K562 (cell line): ENCODE measurements around the gene CDC42EP3. TPM values are rescaled to one million over a fixed set of nuclear protein-coding genes. Genes with fewer than 3 reads are reported as not detected.
A peak's percentile ranks its signal among the peaks of the same experiment; 100 is the strongest.

ENCODE experiments used
- ATAC-seq: fragments of 200-7000 bp; cut with Tn5 transposase; 3 replicates; pipeline ENCODE4 v1.9.1; 2020; ENCODE audit warnings: moderate library complexity
- BruUV-seq: library from RNA; stranded (reverse); fragments of 400-500 nt; replicated peaks from 2 replicates; lab custom pipeline; 2021; lab: Mats Ljungman, UMichigan
- CTCF ChIA-PET: fragments of 300-600 bp; formaldehyde crosslinking; extraction: SDS; loops from one replicate; lab custom pipeline; 2021; ENCODE audit warnings: low intra/inter-chr PET ratio; lab: Yijun Ruan, JAX
- POLR2A ChIA-PET: fragments of 300-600, 350-650 bp; sonication (Branson Sonifier 250); formaldehyde crosslinking; extraction: SDS; loops from one replicate; lab custom pipeline; 2021; ENCODE audit warnings: antibody characterized with exemption, inconsistent platforms; lab: Yijun Ruan, JAX
- DNase-seq, 4 experiments: peaks; one replicate each; pipeline versions ENCODE4 v3.0.0 to v3.0.0-alpha.2; 2011 to 2018; ENCODE audit warnings: low spot score in 3 of 4, mixed read lengths in 3 of 4; ENCODE audit errors: extremely low read depth in 1 of 4
- FAIRE-seq: peaks from 2 replicates; lab custom pipeline; 2011; peaks lifted over from hg19 to GRCh38; lab: Jason Lieb, UNC
- H2AFZ ChIP-seq: 2 replicates; pipeline ENCODE4 v1.6.0; 2011; ENCODE audit warnings: low read depth, low read length, control low read depth, inconsistent platforms
- H3K27ac ChIP-seq: fragments of 200-600 bp; 3 replicates; pipeline ENCODE4 v1.8.0; 2011; ENCODE audit warnings: low read depth, mild to moderate bottlenecking, control low read depth, inconsistent platforms, low read length, moderate library complexity, mixed read lengths; ENCODE audit errors: extremely low read depth
- H3K27me3 ChIP-seq, 2 experiments: fragments of 300-600 bp in 1 of 2; 2 replicates in 1 of 2; 3 replicates in 1 of 2; pipeline versions ENCODE4 v1.6.0 to v1.8.0; 2011; ENCODE audit warnings: inconsistent platforms in 2 of 2, low read length in 2 of 2, mild to moderate bottlenecking in 1 of 2, mixed read lengths in 1 of 2, moderate library complexity in 1 of 2; ENCODE audit not compliant: control insufficient read depth in 2 of 2, insufficient read depth in 2 of 2
- H3K36me3 ChIP-seq: fragments of 300-600 bp; 3 replicates; pipeline ENCODE4 v1.8.0; 2011; ENCODE audit warnings: mild to moderate bottlenecking, low read length, inconsistent platforms; ENCODE audit not compliant: control insufficient read depth, insufficient read depth
- H3K4me1 ChIP-seq, 2 experiments: fragments of 200-600 bp in 1 of 2; replicated peaks in 1 of 2; 2 replicates in 1 of 2; 3 replicates in 1 of 2; pipeline versions ENCODE4 v1.5.1 to v1.8.0; 2011; ENCODE audit warnings: inconsistent platforms in 2 of 2, low read length in 2 of 2, mild to moderate bottlenecking in 1 of 2, mixed read lengths in 1 of 2, moderate library complexity in 1 of 2; ENCODE audit not compliant: control insufficient read depth in 2 of 2, insufficient read depth in 2 of 2
- H3K4me2 ChIP-seq: 2 replicates; pipeline ENCODE4 v1.6.1; 2011; ENCODE audit warnings: low read length, control low read depth, inconsistent platforms, mixed read lengths; ENCODE audit not compliant: insufficient read depth
- H3K4me3 ChIP-seq: fragments of 200-600 bp; sonication (generic), shearing (Covaris generic); 2 replicates; pipeline ENCODE4 v1.5.1; 2016; ENCODE audit warnings: control low read depth, inconsistent platforms
- H3K79me2 ChIP-seq: fragments of 200-600 bp; 3 replicates; pipeline ENCODE4 v1.8.0; 2011; ENCODE audit warnings: low read length, inconsistent platforms; ENCODE audit not compliant: control insufficient read depth, insufficient read depth
- H3K9ac ChIP-seq, 2 experiments: 2 replicates each; pipeline versions ENCODE4 v1.6.0 to v1.6.1; 2011; ENCODE audit warnings: low read depth in 2 of 2, low read length in 2 of 2, control low read depth in 1 of 2, inconsistent platforms in 1 of 2, mild to moderate bottlenecking in 1 of 2, mixed read lengths in 1 of 2; ENCODE audit not compliant: insufficient read depth in 1 of 2
- H3K9me1 ChIP-seq: one replicate; pipeline ENCODE4 v1.6.0; 2011; ENCODE audit warnings: inconsistent platforms, mild to moderate bottlenecking, low read length, moderate library complexity; ENCODE audit not compliant: control insufficient read depth, insufficient read depth
- H3K9me3 ChIP-seq: replicated peaks from 2 replicates; pipeline ENCODE4 v1.5.1; 2011; ENCODE audit warnings: low read depth, low read length, inconsistent platforms; ENCODE audit not compliant: control insufficient read depth, insufficient read depth
- H4K20me1 ChIP-seq: replicated peaks from 2 replicates; pipeline ENCODE4 v1.6.1; 2011; ENCODE audit warnings: low read length, inconsistent platforms, mixed read lengths; ENCODE audit not compliant: control insufficient read depth, insufficient read depth
- MYNN ChIP-seq, 2 experiments: sonication (generic); formaldehyde crosslinking in 1 of 2; IDR thresholded peaks; 2 replicates each; pipeline versions ENCODE4 v1.5.0 to v1.6.1; 2016 to 2020; ENCODE audit warnings: antibody characterized with exemption in 1 of 2, missing genetic modification reagents in 1 of 2
- STAT5A ChIP-seq: IDR thresholded peaks from 2 replicates; pipeline ENCODE4 v1.6.1; 2012; ENCODE audit warnings: low read length, inconsistent platforms, borderline replicate concordance
- TCF3 ChIP-seq: sonication (generic); formaldehyde crosslinking; IDR thresholded peaks from 2 replicates; pipeline ENCODE4 v1.4.0; 2020; ENCODE audit warnings: mild to moderate bottlenecking, missing genetic modification reagents
- ZNF239 ChIP-seq: fragments of 250-450 bp; sonication (Bioruptor Pico); IDR thresholded peaks from 2 replicates; pipeline ENCODE4 v1.4.0; 2020; ENCODE audit warnings: mild to moderate bottlenecking
- ZNF766 ChIP-seq: fragments of 200-800 bp; sonication (Bioruptor generic); conservative IDR thresholded peaks from 2 replicates; pipeline ENCODE4 v1.6.1; 2016; ENCODE audit warnings: missing genetic modification characterization, missing compliant biosample characterization
- WGBS: fragments of 100-300 bp; shearing (Covaris generic); methylation state at CpG from one replicate; pipeline ENCODE4 v1.1.6; 2016; ENCODE audit warnings: low coverage, mixed read lengths; ENCODE audit not compliant: insufficient coverage; ENCODE audit errors: missing lambda C conversion rate; 5-methylcytosine and 5-hydroxymethylcytosine counted together
- in situ Hi-C: fragments of 300-500 bp; cut with MboI; formaldehyde crosslinking; loops from 4 replicates; pipeline ENCODE4 v1.15.0; 2018; ENCODE audit warnings: inconsistent platforms, mixed read lengths
- intact Hi-C: fragments of 100-400 bp; cut with micrococcal nuclease; formaldehyde crosslinking; loops from 2 replicates; pipeline ENCODE4 v1.14.2; 2022
- polyA plus RNA-seq, 8 experiments: library from polyadenylated mRNA; depleted of rRNA in 4 of 8; stranded (reverse) in 5 of 8; unstranded in 3 of 8; fragments of >200 nt; fragmentation: Nextera tagmentation in 2 of 8; fragmentation: Illumina TruSeq in 1 of 8; extraction: Ambion mirVana in 2 of 8; extraction: Trizol in 1 of 8; gene quantifications; 2 replicates each; pipeline versions ENCODE4 v1.2.1 to v1.2.3, GENCODE V29; 2011 to 2014; ENCODE audit warnings: inconsistent platforms in 1 of 8, missing spikeins in 1 of 8
- total RNA-seq, 7 experiments: library from RNA; depleted of rRNA in 6 of 7; stranded (reverse); fragments of >200 nt in 6 of 7; fragmentation: Illumina TruSeq in 2 of 7; extraction: Trizol in 2 of 7; gene quantifications; 2 replicates each; pipeline versions ENCODE4 v1.2.1 to v1.2.3, GENCODE V29; 2011 to 2021; ENCODE audit warnings: low replicate concordance in 1 of 7
- TF ChIP-seq, protein P1 (sequence below): fragments of 450-650 bp; formaldehyde crosslinking; IDR thresholded peaks from 2 replicates; pipeline ENCODE4 v1.4.0; 2020; ENCODE audit warnings: mild to moderate bottlenecking

Gene CDC42EP3
- total and polyA plus RNA-seq, 9 of the 15 experiments (the other 6 are each of a cell fraction or from before 2014, with no cell fraction given), result 0.72 to 6.4 (median 2.0) TPM

DNA sequence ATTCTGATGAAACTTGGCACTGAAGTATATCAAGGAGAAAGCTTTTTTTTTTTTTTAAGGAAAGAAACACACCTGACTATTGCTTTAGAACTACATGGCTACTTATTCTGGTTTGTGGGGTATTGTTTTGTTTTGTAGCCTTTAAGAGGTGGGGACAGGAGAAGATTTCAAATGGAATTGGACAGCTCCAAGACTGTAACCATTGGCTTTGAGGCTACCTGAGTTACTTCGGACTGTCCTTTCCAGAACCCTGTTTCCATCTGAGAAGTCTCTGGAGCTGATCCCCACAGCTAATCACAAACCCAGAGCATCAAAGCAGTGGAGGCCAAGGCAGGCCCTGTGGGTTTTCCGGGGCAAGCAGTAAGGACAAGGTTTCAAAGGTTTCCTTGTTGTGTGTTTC, 4.7 kb downstream of the CDC42EP3 start:
- in situ Hi-C loops, result no loop called here

DNA sequence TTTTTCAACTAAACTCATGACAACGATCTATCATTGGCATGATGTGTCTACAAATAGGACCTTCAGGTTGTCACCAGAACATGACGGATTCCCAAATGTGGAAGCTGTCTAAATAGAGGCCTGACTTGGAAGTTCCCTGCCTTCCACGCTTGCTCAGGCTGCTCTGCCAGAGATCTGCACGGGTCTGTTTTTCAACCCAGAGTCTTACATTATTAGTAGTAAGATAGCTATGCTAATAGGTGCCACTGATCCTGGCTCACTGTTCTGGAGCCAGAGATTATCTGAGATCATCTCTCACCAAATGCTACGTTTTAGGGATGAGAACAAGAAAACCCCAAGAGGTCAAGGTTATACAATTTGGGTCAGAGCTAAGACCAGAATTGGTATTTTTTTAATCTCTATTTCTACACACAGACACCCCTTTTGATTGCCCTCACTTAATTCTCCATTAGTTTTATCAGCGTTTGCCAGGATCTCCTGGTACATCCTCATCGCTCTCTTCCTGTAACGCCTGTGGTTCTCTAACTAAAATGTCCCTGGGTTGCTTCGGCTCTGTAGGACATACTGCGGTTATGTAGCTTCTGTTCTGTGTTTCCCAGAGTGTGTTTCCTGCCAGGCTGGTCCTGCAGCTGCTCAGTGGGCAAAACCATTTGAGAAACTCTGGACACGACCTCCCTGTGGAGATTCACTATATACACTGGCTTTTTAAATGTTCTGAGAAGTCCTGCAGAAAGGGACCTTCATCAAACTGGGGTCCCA, 5.7 kb downstream of the CDC42EP3 start:
- H2AFZ ChIP-seq, result no peak overlapping the region
- peaks cover 3% of the 10 kb centered on the region for H4K20me1 ChIP-seq
- H3K4me2 ChIP-seq, result no peak overlapping the region
- intact Hi-C loops, result no loop called here
- H3K4me3 ChIP-seq, result no peak overlapping the region
- peaks cover 0 to under 1% of the 10 kb centered on the region in 2 experiments; a peak in 2 of 5 replicates for H3K4me1 ChIP-seq
- WGBS, result 55% methylated on average over 11 of the region's 11 CpGs
- no peak overlapping the region for H3K9ac ChIP-seq
- ATAC-seq (no peak), FAIRE-seq (no peak), DNase-seq (no peak)
- BruUV-seq, result no TSS peak
- TF ChIP-seq ZNF766 (CRISPR knock-in tag), result no peak
- peak; percentile 78 for TF ChIP-seq ZNF239 (CRISPR knock-in tag)
- no peak for TF ChIP-seq TCF3 (CRISPR knock-in tag)
- TF ChIP-seq, protein P1, sequence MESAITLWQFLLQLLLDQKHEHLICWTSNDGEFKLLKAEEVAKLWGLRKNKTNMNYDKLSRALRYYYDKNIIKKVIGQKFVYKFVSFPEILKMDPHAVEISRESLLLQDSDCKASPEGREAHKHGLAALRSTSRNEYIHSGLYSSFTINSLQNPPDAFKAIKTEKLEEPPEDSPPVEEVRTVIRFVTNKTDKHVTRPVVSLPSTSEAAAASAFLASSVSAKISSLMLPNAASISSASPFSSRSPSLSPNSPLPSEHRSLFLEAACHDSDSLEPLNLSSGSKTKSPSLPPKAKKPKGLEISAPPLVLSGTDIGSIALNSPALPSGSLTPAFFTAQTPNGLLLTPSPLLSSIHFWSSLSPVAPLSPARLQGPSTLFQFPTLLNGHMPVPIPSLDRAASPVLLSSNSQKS (CRISPR knock-in tag), result no peak
- H3K36me3 ChIP-seq, result no peaks in the 10 kb centered on the region
- H3K9me1 ChIP-seq, result no peaks in the 10 kb centered on the region
- ChIA-PET CTCF (no interaction called here), POLR2A (interaction anchor here (1.2 kb wide), 1 partner anchor 8 kb away, joined by 3 read pairs; no protein-coding TSS in a partner anchor)
- in situ Hi-C loops, result no loop called here
- no peaks in the 10 kb centered on the region; the same call in 2 of the 3 replicates for H3K79me2 ChIP-seq
- no peaks in the 10 kb centered on the region for H3K9me3 ChIP-seq
- no peak overlapping the region for H3K27ac ChIP-seq
- peaks cover 0 to 2% of the 10 kb centered on the region in 2 experiments; a peak in 2 of 5 replicates for H3K27me3 ChIP-seq

More for the DNA sequence above, 4.7 kb downstream of the CDC42EP3 start:
- Histone ChIP-seq H2AFZ (no peak overlapping the region), H3K9ac (no peak overlapping the region), H3K4me1 (peaks cover 0 to 10% of the 10 kb centered on the region in 2 experiments; a peak in 2 of 5 replicates), H3K4me2 (no peak overlapping the region), H3K4me3 (no peak overlapping the region), H3K36me3 (no peaks in the 10 kb centered on the region), H3K79me2 (no peaks in the 10 kb centered on the region; the same call in 2 of the 3 replicates), H3K9me3 (no peaks in the 10 kb centered on the region), H3K27me3 (peaks cover 0 to 7% of the 10 kb centered on the region in 2 experiments; a peak in 2 of 5 replicates), H3K27ac (no peak overlapping the region), H3K9me1 (no peaks in the 10 kb centered on the region), H4K20me1 (peaks cover 3% of the 10 kb centered on the region)
- no TSS peak for BruUV-seq
- ATAC-seq (no peak), FAIRE-seq (no peak), DNase-seq (no peak)
- intact Hi-C loops, result no loop called here
- 24% methylated on average over 2 of the region's 2 CpGs for WGBS
- CTCF ChIA-PET, result no interaction called here
- POLR2A ChIA-PET, result interaction anchor here (1.2 kb wide), 1 partner anchor 19 kb away, joined by 5 read pairs; no protein-coding TSS in a partner anchor
- TF ChIP-seq STAT5A, result no peak
- TF ChIP-seq MYNN (IDR thresholded peaks at IDR 0.05), result no peak
- no peak for TF ChIP-seq MYNN (CRISPR knock-in tag; IDR thresholded peaks at IDR 0.05)
